ENCODE data around the gene EN1. TPM values are rescaled to one million over a fixed set of nuclear protein-coding genes. Genes with fewer than 3 reads are reported as not detected.

The EN1 gene
- total RNA-seq, 1 experiment from 2014 or later = 1.0 TPM

- DNase-seq (ENCODE audit: low spot score) = no peak
These were observed 30.0 kb downstream of the EN1 start for GRCh38 chr2:118817469-118817868.

- no peak for DNase-seq (ENCODE audit: low spot score)
These were observed 30.8 kb downstream of the EN1 start for GRCh38 chr2:118816669-118817068.

- DNase-seq (ENCODE audit: low spot score) = no peak
These were observed 31.7 kb downstream of the EN1 start for GRCh38 chr2:118815731-118816130.

GRCh38 chr2:118815314-118815713 lies 32.1 kb downstream of the EN1 start:
- no peak for DNase-seq (ENCODE audit: low spot score)

- no peak for DNase-seq (ENCODE audit: low spot score)
These were observed 33.1 kb downstream of the EN1 start for GRCh38 chr2:118814368-118814767.

- DNase-seq (ENCODE audit: low spot score) = no peak
These were observed 33.7 kb downstream of the EN1 start for GRCh38 chr2:118813601-118814339.

GRCh38 chr2:118813111-118813510 lies 34.3 kb downstream of the EN1 start:
- DNase-seq (ENCODE audit: low spot score) = no peak

- DNase-seq (ENCODE audit: low spot score) = no peak
These were observed 34.9 kb downstream of the EN1 start for GRCh38 chr2:118812552-118812951.

GRCh38 chr2:118811514-118812115 lies 35.8 kb downstream of the EN1 start:
- no peak for DNase-seq (ENCODE audit: low spot score)

GRCh38 chr2:118810766-118811165 lies 36.7 kb downstream of the EN1 start:
- DNase-seq (ENCODE audit: low spot score) = no peak

- DNase-seq (ENCODE audit: low spot score) = no peak
These were observed 39.0 kb downstream of the EN1 start for GRCh38 chr2:118808429-118808809.

GRCh38 chr2:118807668-118808428 lies 39.6 kb downstream of the EN1 start:
- no peak for DNase-seq (ENCODE audit: low spot score)

GRCh38 chr2:118806797-118807667 lies 40.4 kb downstream of the EN1 start:
- DNase-seq (ENCODE audit: low spot score) = no peak

- DNase-seq (ENCODE audit: low spot score) = no peak
These were observed 42.3 kb downstream of the EN1 start for GRCh38 chr2:118805064-118805690.

- no peak for DNase-seq (ENCODE audit: low spot score)
These were observed 44.4 kb downstream of the EN1 start for GRCh38 chr2:118803012-118803411.

- no peak for DNase-seq (ENCODE audit: low spot score)
These were observed 46.3 kb downstream of the EN1 start for GRCh38 chr2:118801151-118801550.

GRCh38 chr2:118800736-118801135 lies 46.7 kb downstream of the EN1 start:
- DNase-seq (ENCODE audit: low spot score) = no peak

- no peak for DNase-seq (ENCODE audit: low spot score)
These were observed 52.9 kb downstream of the EN1 start for GRCh38 chr2:118794546-118794945.

All from A172 (cell line).